HepG2 (cell line): ENCODE measurements around the gene APOC3. TPM values are rescaled to one million over a fixed set of nuclear protein-coding genes. Genes with fewer than 3 reads are reported as not detected.

Experiments used
- FOSL2 ChIP-seq: sonication (generic); formaldehyde crosslinking; IDR thresholded peaks from 2 replicates; pipeline ENCODE4 v1.4.0; 2020; ENCODE audit warnings: missing genetic modification reagents
- GFI1 ChIP-seq: sonication (generic); formaldehyde crosslinking; IDR thresholded peaks from 2 replicates; pipeline ENCODE4 v1.5.0; 2020; ENCODE audit warnings: missing genetic modification reagents, mild to moderate bottlenecking, borderline replicate concordance
- KDM5A ChIP-seq: fragments of 200-600 bp; sonication (generic); IDR thresholded peaks from 2 replicates; pipeline ENCODE4 v1.7.0; 2018; ENCODE audit warnings: antibody characterized with exemption, mild to moderate bottlenecking, low read length, borderline replicate concordance
- MTA1 ChIP-seq: sonication (generic); formaldehyde crosslinking; IDR thresholded peaks from 2 replicates; pipeline ENCODE4 v1.4.0; 2020; ENCODE audit warnings: missing genetic modification reagents, mild to moderate bottlenecking, borderline replicate concordance
- NR1H2 ChIP-seq: sonication (generic); formaldehyde crosslinking; IDR thresholded peaks from 2 replicates; pipeline ENCODE4 v1.8.1; 2022; ENCODE audit warnings: low read depth, missing genetic modification reagents, borderline replicate concordance
- PHF21A ChIP-seq: sonication (generic); formaldehyde crosslinking; IDR thresholded peaks from 2 replicates; pipeline ENCODE4 v1.5.0; 2020; ENCODE audit warnings: mild to moderate bottlenecking, missing genetic modification reagents
- POGK ChIP-seq: sonication (generic); formaldehyde crosslinking; conservative IDR thresholded peaks from 2 replicates; pipeline ENCODE4 v1.8.0; 2022; ENCODE audit warnings: mild to moderate bottlenecking, moderate library complexity, missing genetic modification reagents
- SETDB1 ChIP-seq: sonication (generic); formaldehyde crosslinking; IDR thresholded peaks from 2 replicates; pipeline ENCODE4 v1.5.1; 2020; ENCODE audit warnings: missing genetic modification reagents, mild to moderate bottlenecking, borderline replicate concordance
- SP1 ChIP-seq, 2 experiments: fragments of 450-650 bp in 1 of 2; sonication (generic) in 1 of 2; formaldehyde crosslinking in 1 of 2; IDR thresholded peaks; 2 replicates each; pipeline versions ENCODE4 v1.4.0 to v1.6.1; 2016 to 2020; ENCODE audit warnings: missing genetic modification reagents in 1 of 2
- SP140L ChIP-seq: sonication (generic); formaldehyde crosslinking; IDR thresholded peaks from 2 replicates; pipeline ENCODE4 v1.4.0; 2020; ENCODE audit warnings: missing genetic modification reagents, borderline replicate concordance
- ZBTB10 ChIP-seq: sonication (generic); formaldehyde crosslinking; IDR thresholded peaks from 2 replicates; pipeline ENCODE4 v1.4.0; 2020; ENCODE audit warnings: missing genetic modification reagents, borderline replicate concordance
- ZFP36L1 ChIP-seq: sonication (generic); formaldehyde crosslinking; IDR thresholded peaks from 2 replicates; pipeline ENCODE4 v1.8.0; 2022; ENCODE audit warnings: mild to moderate bottlenecking, missing genetic modification reagents, moderate library complexity
- ZNF503 ChIP-seq: sonication (generic); formaldehyde crosslinking; IDR thresholded peaks from 2 replicates; pipeline ENCODE4 v1.4.0; 2020; ENCODE audit warnings: missing genetic modification reagents
- ZNF513 ChIP-seq: sonication (generic); formaldehyde crosslinking; conservative IDR thresholded peaks from 2 replicates; pipeline ENCODE4 v1.5.0; 2020; ENCODE audit warnings: missing genetic modification reagents
- ZNF574 ChIP-seq: sonication (generic); formaldehyde crosslinking; IDR thresholded peaks from 2 replicates; pipeline ENCODE4 v1.4.0; 2020; ENCODE audit warnings: missing genetic modification reagents
- polyA plus RNA-seq, 8 experiments: library from polyadenylated mRNA; depleted of rRNA in 3 of 8; stranded (reverse) in 7 of 8; unstranded in 1 of 8; fragments of >200 nt; fragmentation: Illumina TruSeq in 4 of 8; extraction: Trizol in 4 of 8; gene quantifications; 2 replicates each; pipeline versions ENCODE4 v1.2.1 to v1.2.3, GENCODE V29; 2011 to 2016; ENCODE audit warnings: low read depth in 4 of 8, missing spikeins in 1 of 8, mixed read lengths in 1 of 8; ENCODE audit not compliant: insufficient read depth in 1 of 8
- total RNA-seq, 5 experiments: library from RNA; depleted of rRNA; stranded (reverse); fragments of >200 nt; fragmentation: Illumina TruSeq; extraction: Trizol; gene quantifications; 2 replicates each; pipeline ENCODE4 v1.2.3, GENCODE V29; 2016; ENCODE audit warnings: low read depth in 1 of 5

APOC3 gene
- total and polyA plus RNA-seq, 2 of the 13 experiments (the other 11 are each of a cell fraction or from before 2014, with no cell fraction given): 314 to 687 TPM

- TF ChIP-seq FOSL2 (CRISPR knock-in tag) (peak; percentile 55), SETDB1 (CRISPR knock-in tag) (no peak), ZNF513 (CRISPR knock-in tag) (no peak), ZFP36L1 (CRISPR knock-in tag) (0 out of 2 replicates have a peak, but pooled peaks have one; percentile 19), ZNF574 (no peak; the same call in 1 of the 2 replicates), GFI1 (CRISPR knock-in tag) (peak; percentile 56), ZBTB10 (CRISPR knock-in tag) (peak; percentile 85; the same call in 1 of the 2 replicates), SP1 (IDR thresholded peaks at IDR 0.05) (no peak), SP1 (CRISPR knock-in tag; IDR thresholded peaks at IDR 0.05) (no peak), ZNF503 (CRISPR knock-in tag) (peak; percentile 73), PHF21A (peak; percentile 92), MTA1 (peak; percentile 78; the same call in 1 of the 2 replicates), NR1H2 (CRISPR knock-in tag) (no peak), POGK (0 out of 2 replicates have a peak, but pooled peaks have one; percentile 49), KDM5A (no peak), SP140L (CRISPR knock-in tag) (no peak)
Observed at GRCh38 chr11:116792144-116792868, 37.4 kb upstream of the APOC3 start (continued).
